HG03025 (cell line): Measurements from ENCODE around the gene ATP13A3.
"Not testable (repeated sequence)": the region's sequence is repeated elsewhere in the genome, so short reads cannot be mapped to it uniquely, and the experiment has no call there.

ENCODE experiments used
- ATAC-seq: cut with Tn5 transposase; IDR thresholded peaks from one replicate; pipeline ENCODE4 v1.9.1; 2021; ENCODE audit warnings: mild to moderate bottlenecking, moderate library complexity; ENCODE audit not compliant: unreplicated experiment, low FRiP score

ATP13A3 gene

GRCh38 chr3:194486540-194487288 lies at the start of gene ATP13A3:
ATP13A3 (minus strand) TSS chr3:194487002; CDS start chr3:194462190, 24,812 bp downstream.
- peak; percentile 61 for ATAC-seq

DNA sequence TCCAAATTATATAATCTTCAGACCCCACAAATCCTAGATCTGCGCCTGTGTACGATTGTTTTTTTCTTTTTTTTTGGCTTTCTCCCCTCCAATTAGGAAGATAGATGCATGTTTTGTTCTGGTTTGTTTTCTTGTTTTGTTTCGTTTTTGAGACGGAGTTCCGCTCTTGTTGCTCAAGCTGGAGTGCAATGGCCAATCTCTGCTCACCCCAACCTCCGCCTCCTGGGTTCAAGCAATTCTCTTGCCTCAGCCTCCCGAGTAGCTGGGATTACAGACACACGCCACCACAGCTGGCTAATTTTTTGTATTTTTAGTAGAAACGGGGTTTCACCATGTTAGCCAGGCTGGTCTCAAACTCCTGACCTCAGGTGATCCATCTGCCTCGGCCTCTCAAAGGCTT lies 48.4 kb upstream of the ATP13A3 start:
- not testable (repeated sequence) for ATAC-seq

DNA sequence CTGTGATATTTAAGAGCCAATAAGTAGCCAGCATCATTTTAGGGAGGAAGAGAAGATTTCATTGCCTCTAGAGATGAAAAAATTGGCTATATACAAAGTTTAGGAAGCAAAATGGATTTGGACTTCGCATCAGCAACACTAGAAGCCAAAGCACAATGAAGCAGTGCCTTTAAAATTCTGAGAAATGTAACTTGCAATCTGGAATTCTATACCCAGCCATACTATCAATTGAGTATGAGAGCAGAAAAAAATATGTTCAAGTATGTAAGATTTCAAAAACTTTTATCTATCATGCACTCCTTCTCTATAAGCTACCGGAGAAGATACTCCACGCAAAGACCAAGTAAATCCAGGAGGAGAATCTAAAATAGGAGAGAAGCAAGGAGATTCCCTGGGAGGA lies 47.4 kb upstream of the ATP13A3 start:
- ATAC-seq, result no peak

DNA sequence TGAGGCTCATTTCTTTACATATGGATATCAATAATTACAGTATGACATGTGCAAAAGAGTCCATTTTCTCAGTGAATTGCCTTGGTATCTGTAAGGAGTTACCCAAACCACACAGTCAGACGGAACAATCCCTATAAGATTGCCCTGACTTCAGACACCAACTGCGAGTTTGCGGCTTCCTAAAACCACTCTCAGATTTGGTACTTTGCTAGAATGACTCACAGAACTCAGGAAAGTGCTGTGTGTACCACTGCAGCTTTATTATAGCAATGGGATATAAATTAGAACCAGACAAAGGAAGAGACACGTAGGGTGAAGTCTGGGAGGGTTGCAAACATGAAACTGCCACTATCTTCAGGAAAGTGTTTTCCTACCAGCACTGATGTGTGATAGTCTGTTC lies 45.8 kb upstream of the ATP13A3 start:
- no peak for ATAC-seq

GRCh38 chr3:194527726-194528125 lies 40.9 kb upstream of the ATP13A3 start:
- no peak for ATAC-seq

DNA sequence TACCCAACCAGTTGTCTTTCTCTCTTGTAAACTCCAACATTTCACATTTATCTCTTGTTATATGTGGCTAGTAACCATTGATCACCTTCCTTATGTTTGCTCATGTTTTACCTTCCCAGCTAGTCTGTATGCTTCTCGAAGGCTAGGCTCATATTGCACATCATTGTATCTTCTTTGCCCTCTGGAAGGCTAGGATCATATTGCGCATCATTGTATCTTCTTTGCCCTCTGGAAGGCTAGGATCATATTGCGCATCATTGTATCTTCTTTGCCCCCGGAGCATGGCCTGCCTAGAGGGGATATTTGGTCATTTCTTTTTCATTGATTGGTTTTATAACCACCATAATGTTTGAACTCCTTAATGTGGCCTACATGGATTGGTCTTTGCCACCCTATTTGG lies 39.4 kb upstream of the ATP13A3 start:
- ATAC-seq, result no peak

DNA sequence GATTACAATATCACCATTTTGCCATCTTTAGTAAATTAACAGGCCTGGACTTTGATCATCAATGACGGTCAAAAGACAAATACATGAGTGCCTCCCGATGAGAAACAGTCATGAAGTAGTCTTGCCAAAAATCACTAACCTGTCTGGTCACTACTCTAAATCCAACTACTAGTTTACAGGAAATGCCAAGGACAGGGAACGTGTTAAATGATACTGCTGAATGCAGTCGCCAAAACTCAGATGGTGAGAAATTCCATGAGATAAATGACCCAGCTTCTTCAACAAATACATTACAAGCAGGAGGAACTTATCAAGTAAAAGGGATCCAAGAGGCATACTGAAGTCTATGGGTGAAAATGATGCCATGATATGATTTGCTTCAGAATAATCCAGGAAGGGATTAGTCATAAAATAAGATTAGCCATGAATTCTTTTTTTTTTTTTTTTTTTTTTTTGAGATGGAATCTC lies 35.8 kb upstream of the ATP13A3 start:
- ATAC-seq, result no peak

- no peak for ATAC-seq
Measured at GRCh38 chr3:194521510-194522260, 34.9 kb upstream of the ATP13A3 start.

- not testable (repeated sequence) for ATAC-seq
Measured at GRCh38 chr3:194520682-194521162, 33.9 kb upstream of the ATP13A3 start.

DNA sequence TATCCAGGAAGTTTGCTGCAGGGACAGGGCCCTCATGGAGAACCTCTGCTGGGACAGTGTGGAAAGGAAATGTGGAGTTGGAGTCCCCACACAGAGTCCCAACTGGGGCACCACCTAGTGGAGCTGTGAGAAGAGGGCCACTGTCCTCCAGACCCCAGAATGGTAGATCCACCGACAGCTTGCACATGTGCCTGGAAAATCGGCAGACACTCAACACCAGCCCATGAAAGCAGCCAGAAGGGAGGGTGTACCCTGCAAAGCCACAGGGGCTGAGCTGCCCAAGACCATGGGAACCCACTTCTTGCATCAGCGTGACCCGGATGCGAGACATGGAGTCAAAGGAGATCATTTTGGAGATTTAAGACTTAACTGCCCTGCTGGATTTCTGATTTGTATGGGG lies 33.4 kb upstream of the ATP13A3 start:
- not testable (repeated sequence) for ATAC-seq

DNA sequence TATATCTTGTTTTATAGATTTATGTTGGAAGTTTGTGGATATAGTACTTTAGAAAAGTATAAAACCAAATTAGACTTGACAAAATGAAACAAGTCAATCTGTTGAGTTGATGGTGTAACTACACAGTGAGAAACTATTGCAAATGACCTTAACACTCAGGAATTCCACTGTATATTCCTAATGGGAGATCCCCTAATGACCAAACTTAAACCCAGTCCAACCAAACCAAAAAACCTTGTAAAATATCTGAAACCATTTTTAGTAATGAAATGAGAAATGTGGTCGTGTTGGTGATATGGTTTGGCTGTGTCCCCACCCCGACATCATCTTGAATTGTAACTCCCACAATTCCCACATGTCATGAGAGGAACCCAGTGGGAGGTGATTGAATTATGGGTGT lies 31.9 kb upstream of the ATP13A3 start:
- ATAC-seq, result no peak

DNA sequence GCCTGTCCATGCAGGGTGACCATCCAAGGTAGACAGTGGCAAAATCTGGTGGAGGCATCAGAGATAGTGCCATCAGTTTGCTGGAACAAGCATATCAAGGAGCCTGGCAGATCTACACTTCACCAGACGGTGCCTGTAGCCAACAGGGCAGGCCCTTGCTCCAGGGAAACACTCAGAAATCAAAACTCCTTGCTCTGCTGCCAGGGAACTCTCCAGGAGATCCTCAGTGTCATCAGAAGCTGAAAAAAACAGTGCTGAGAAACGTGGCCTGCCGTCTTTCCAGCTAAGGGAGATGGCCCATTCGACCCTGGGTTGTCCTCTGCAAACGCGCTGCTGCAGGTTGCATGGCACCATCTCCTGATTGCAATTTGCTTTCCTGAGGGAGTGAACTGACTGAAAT lies 30.5 kb upstream of the ATP13A3 start:
- ATAC-seq, result no peak

- no peak for ATAC-seq
Measured at GRCh38 chr3:194514626-194515025, 27.8 kb upstream of the ATP13A3 start.

GRCh38 chr3:194512895-194513601 lies 26.2 kb upstream of the ATP13A3 start:
- ATAC-seq, result no peak

DNA sequence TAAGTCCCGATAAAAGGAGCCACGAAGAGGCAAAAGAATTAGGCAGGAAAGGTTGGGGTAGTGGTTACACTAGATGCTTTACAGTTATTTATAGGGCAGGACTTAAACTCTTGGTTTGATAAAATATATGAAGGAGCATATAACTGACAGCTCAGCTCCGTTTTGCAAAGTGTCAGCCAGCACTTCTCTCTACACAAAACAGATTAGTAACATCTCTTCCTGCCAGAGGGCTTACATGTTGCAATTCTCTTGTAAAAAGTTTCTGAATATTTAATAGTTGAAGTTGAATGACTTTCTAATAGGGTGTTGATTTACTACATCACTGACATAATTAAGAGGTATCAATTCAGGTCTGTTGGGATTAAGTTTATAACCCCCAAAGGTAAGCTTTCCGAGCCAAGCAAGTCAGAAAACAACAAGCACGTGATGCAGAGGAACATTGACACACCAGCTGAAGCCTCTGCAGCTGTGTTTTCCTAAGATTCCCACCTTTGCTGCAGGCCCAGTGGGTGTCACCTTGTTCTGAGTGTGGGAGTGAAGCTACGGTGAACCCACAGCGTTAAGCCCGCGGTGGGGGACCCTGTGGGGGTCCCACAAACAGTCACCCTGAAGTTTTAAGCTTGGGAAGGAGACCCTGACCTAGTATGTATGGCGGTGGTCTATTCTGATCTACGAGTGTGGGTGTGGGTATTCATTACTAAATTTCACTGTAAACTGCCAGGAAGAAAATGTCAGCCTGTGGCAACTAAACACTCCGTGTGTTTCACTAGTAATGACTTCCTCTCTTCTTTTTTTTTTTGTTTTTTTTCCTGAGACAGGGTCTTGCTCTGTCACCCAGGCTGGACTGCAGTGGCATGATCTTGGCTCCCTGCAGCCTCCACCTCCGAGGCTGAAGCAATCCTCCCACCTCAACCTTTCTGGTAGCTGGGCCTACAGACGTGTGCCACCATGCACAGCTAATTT lies 22.0 kb upstream of the ATP13A3 start:
- no peak for ATAC-seq

DNA sequence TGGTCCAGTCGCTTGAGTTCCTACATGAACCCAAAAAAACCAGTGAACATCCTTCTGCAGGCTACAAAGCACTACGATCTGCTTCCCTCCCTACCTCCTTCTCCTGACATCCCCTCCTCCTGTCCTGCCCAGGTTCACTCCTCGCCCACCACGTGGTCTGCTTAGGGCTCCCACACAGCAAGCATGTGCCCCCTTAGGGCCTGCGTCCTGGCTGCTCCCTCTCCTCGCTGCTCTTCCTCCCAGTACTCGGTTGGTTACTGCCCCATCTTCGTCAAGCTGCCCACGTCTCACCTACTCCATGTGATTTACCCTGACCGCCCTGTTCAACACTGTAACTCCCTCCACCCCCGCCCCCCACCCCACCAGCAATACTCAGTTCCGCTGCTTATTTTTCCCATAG lies 20.8 kb upstream of the ATP13A3 start:
- ATAC-seq, result no peak

- no peak for ATAC-seq
Measured at GRCh38 chr3:194505791-194506415, 19.1 kb upstream of the ATP13A3 start.

- no peak for ATAC-seq
Measured at GRCh38 chr3:194504861-194505260, 18.1 kb upstream of the ATP13A3 start.

- no peak for ATAC-seq
Measured at GRCh38 chr3:194504146-194504545, 17.3 kb upstream of the ATP13A3 start.
